Measurements from ENCODE around the gene EYA2.

DNA sequence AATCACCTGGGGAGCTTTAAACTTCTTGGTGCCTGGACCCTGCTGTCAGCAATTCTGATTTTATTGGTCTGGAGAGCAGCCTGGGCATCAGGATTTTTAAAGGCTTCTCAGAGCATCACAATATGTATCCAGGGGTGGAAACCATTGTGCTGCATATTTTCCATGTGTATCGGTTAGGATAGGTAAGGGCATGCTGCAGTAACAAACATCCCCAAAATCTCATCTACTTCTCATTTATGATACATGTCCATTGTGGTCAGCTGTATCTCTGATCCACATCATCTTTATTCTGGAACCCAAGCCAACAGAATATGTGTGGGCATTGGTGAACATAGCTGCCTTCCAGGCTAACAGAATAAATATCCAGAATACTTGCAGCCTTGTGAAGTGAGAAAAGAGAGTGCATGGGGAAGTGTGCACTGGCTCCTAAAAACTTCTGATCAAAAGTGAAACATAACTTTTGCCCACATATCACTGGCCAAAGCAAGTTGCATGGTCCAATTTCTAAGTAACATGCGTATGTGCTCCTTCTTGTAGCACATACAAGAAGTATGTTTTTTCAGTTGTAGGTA, 246.8 kb downstream of the EYA2 start:
- TF ChIP-seq, protein P1, sequence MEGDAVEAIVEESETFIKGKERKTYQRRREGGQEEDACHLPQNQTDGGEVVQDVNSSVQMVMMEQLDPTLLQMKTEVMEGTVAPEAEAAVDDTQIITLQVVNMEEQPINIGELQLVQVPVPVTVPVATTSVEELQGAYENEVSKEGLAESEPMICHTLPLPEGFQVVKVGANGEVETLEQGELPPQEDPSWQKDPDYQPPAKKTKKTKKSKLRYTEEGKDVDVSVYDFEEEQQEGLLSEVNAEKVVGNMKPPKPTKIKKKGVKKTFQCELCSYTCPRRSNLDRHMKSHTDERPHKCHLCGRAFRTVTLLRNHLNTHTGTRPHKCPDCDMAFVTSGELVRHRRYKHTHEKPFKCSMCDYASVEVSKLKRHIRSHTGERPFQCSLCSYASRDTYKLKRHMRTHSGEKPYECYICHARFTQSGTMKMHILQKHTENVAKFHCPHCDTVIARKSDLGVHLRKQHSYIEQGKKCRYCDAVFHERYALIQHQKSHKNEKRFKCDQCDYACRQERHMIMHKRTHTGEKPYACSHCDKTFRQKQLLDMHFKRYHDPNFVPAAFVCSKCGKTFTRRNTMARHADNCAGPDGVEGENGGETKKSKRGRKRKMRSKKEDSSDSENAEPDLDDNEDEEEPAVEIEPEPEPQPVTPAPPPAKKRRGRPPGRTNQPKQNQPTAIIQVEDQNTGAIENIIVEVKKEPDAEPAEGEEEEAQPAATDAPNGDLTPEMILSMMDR (conservative IDR thresholded peaks at IDR 0.05; ENCODE audit: low read depth, low read length): no peak
- TF ChIP-seq EZH2phosphoT487 (IDR thresholded peaks at IDR 0.05; ENCODE audit: borderline replicate concordance, low read length) (no peak), EZH2 (IDR thresholded peaks at IDR 0.05; ENCODE audit: low read length, unreplicated experiment) (no peak)
